Measurements from ENCODE around the gene SSBP4.

DNA sequence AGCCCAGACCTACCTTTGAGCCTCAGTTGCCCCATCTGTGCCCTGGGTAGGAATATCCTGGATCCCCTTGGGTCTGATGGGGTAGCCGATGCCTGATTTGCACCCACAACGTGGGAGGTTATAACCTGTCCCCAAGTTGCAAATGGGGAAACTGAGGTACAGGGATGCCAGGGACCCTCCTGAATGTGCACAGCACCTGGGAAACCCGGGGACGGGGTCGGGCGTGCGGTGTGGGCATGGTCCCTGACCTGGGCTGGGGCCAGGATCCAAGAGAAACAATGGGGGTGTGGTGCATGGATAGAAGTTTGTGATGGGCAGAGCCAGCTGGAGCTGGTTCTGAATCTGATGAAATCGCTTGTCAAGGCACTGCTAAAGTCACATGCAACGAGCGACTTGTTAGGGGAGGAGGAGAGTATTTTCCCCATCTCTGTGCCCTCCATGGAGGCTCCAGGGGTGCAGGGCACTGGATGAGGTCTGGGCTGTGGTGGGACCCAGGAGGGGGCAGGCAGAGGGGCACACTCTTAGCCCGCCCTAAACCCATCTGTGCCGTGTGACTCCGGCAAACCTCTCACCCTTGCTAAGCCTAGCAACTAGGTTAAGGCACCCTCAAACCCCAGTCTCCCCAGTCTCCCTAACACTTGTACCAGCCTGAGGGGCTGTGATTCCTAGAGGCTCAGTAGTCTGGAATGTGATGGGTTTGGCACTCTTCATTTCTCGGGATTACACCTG is 32.5 kb upstream of the SSBP4 start:
- TF ChIP-seq, protein P1, sequence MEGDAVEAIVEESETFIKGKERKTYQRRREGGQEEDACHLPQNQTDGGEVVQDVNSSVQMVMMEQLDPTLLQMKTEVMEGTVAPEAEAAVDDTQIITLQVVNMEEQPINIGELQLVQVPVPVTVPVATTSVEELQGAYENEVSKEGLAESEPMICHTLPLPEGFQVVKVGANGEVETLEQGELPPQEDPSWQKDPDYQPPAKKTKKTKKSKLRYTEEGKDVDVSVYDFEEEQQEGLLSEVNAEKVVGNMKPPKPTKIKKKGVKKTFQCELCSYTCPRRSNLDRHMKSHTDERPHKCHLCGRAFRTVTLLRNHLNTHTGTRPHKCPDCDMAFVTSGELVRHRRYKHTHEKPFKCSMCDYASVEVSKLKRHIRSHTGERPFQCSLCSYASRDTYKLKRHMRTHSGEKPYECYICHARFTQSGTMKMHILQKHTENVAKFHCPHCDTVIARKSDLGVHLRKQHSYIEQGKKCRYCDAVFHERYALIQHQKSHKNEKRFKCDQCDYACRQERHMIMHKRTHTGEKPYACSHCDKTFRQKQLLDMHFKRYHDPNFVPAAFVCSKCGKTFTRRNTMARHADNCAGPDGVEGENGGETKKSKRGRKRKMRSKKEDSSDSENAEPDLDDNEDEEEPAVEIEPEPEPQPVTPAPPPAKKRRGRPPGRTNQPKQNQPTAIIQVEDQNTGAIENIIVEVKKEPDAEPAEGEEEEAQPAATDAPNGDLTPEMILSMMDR (IDR thresholded peaks at IDR 0.05), result no peak
- TF ChIP-seq ZFX (IDR thresholded peaks at IDR 0.05; ENCODE audit: borderline replicate concordance), result no peak
